ENCODE data around the gene TBCEL.
"Not testable (repeated sequence)": the region's sequence is repeated elsewhere in the genome, so short reads cannot be mapped to it uniquely, and the experiment has no call there.

The TBCEL gene

GRCh38 chr11:121004206-121004840 lies 19.6 kb upstream of the TBCEL start:
- peaks cover 11% of the 10 kb centered on the region; the same call in 1 of the 2 replicates for H3K4me1 ChIP-seq (ENCODE audit: insufficient read depth, low read length)
- H3K36me3 ChIP-seq (ENCODE audit: insufficient read depth, low read length) = no peaks in the 10 kb centered on the region
- no peaks in the 10 kb centered on the region; the same call in 1 of the 2 replicates for H3K9me3 ChIP-seq (ENCODE audit: control insufficient read depth, insufficient read depth, low read length)
- H3K9ac ChIP-seq (ENCODE audit: low read depth, low read length) = no peak overlapping the region

- no peaks in the 10 kb centered on the region; the same call in 1 of the 2 replicates for H3K9me3 ChIP-seq (ENCODE audit: control insufficient read depth, insufficient read depth, low read length)
- H3K9ac ChIP-seq (ENCODE audit: low read depth, low read length) = no peak overlapping the region
- H3K4me1 ChIP-seq (ENCODE audit: insufficient read depth, low read length) = peaks cover 11% of the 10 kb centered on the region; the same call in 1 of the 2 replicates
- no peaks in the 10 kb centered on the region for H3K36me3 ChIP-seq (ENCODE audit: insufficient read depth, low read length)
Observed at GRCh38 chr11:121006922-121007321, 17.0 kb upstream of the TBCEL start.

GRCh38 chr11:121008551-121008950 lies 15.4 kb upstream of the TBCEL start:
- Histone ChIP-seq H3K4me1 (ENCODE audit: insufficient read depth, low read length) (peaks cover 8% of the 10 kb centered on the region), H3K9ac (ENCODE audit: low read depth, low read length) (no peak overlapping the region), H3K36me3 (ENCODE audit: insufficient read depth, low read length) (no peaks in the 10 kb centered on the region), H3K9me3 (ENCODE audit: control insufficient read depth, insufficient read depth, low read length) (no peaks in the 10 kb centered on the region; the same call in 1 of the 2 replicates)

- Histone ChIP-seq H3K36me3 (ENCODE audit: insufficient read depth, low read length) (no peaks in the 10 kb centered on the region), H3K9ac (ENCODE audit: low read depth, low read length) (no peak overlapping the region), H3K4me1 (ENCODE audit: insufficient read depth, low read length) (peaks cover 5% of the 10 kb centered on the region), H3K9me3 (ENCODE audit: control insufficient read depth, insufficient read depth, low read length) (no peaks in the 10 kb centered on the region; the same call in 1 of the 2 replicates)
Observed at GRCh38 chr11:121012091-121012490, 11.8 kb upstream of the TBCEL start.

- Histone ChIP-seq H3K9ac (ENCODE audit: low read depth, low read length) (no peak overlapping the region), H3K36me3 (ENCODE audit: insufficient read depth, low read length) (no peaks in the 10 kb centered on the region), H3K4me1 (ENCODE audit: insufficient read depth, low read length) (no peaks in the 10 kb centered on the region), H3K9me3 (ENCODE audit: control insufficient read depth, insufficient read depth, low read length) (no peaks in the 10 kb centered on the region)
Observed at GRCh38 chr11:121018746-121019145, 5.2 kb upstream of the TBCEL start.

GRCh38 chr11:121021718-121022117 lies 2.2 kb upstream of the TBCEL start:
- not testable (repeated sequence) for H3K36me3 ChIP-seq (ENCODE audit: insufficient read depth, low read length); H3K9me3 ChIP-seq (ENCODE audit: control insufficient read depth, insufficient read depth, low read length); H3K4me1 ChIP-seq (ENCODE audit: insufficient read depth, low read length); H3K9ac ChIP-seq (ENCODE audit: low read depth, low read length)

GRCh38 chr11:121024989-121025388 lies 1.1 kb downstream of the TBCEL start:
- H3K9me3 ChIP-seq (ENCODE audit: control insufficient read depth, insufficient read depth, low read length) = no peaks in the 10 kb centered on the region
- H3K9ac ChIP-seq (ENCODE audit: low read depth, low read length) = peak overlapping the region; percentile 85; the same call in 1 of the 2 replicates

GRCh38 chr11:121029153-121029552 lies 5.3 kb downstream of the TBCEL start:
- H3K36me3 ChIP-seq (ENCODE audit: insufficient read depth, low read length) = no peaks in the 10 kb centered on the region
- H3K9ac ChIP-seq (ENCODE audit: low read depth, low read length) = no peak overlapping the region
- H3K9me3 ChIP-seq (ENCODE audit: control insufficient read depth, insufficient read depth, low read length) = no peaks in the 10 kb centered on the region
- H3K4me1 ChIP-seq (ENCODE audit: insufficient read depth, low read length) = no peaks in the 10 kb centered on the region

More at GRCh38 chr11:121024989-121025388, 1.1 kb downstream of the TBCEL start:
- Histone ChIP-seq H3K4me1 (ENCODE audit: insufficient read depth, low read length) (no peaks in the 10 kb centered on the region), H3K36me3 (ENCODE audit: insufficient read depth, low read length) (no peaks in the 10 kb centered on the region)

- Histone ChIP-seq H3K9ac (ENCODE audit: low read depth, low read length) (no peak overlapping the region), H3K36me3 (ENCODE audit: insufficient read depth, low read length) (no peaks in the 10 kb centered on the region), H3K4me1 (ENCODE audit: insufficient read depth, low read length) (no peaks in the 10 kb centered on the region), H3K9me3 (ENCODE audit: control insufficient read depth, insufficient read depth, low read length) (no peaks in the 10 kb centered on the region)
Observed at GRCh38 chr11:121029813-121030445, 6.0 kb downstream of the TBCEL start.

- Histone ChIP-seq H3K9me3 (ENCODE audit: control insufficient read depth, insufficient read depth, low read length) (no peaks in the 10 kb centered on the region), H3K9ac (ENCODE audit: low read depth, low read length) (no peak overlapping the region), H3K36me3 (ENCODE audit: insufficient read depth, low read length) (no peaks in the 10 kb centered on the region), H3K4me1 (ENCODE audit: insufficient read depth, low read length) (peaks cover 2% of the 10 kb centered on the region; the same call in 1 of the 2 replicates)
Observed at GRCh38 chr11:121031167-121031566, 7.3 kb downstream of the TBCEL start.

- not testable (repeated sequence) for H3K4me1 ChIP-seq (ENCODE audit: insufficient read depth, low read length); H3K9me3 ChIP-seq (ENCODE audit: control insufficient read depth, insufficient read depth, low read length); H3K36me3 ChIP-seq (ENCODE audit: insufficient read depth, low read length); H3K9ac ChIP-seq (ENCODE audit: low read depth, low read length)
Observed at GRCh38 chr11:121031648-121032047, 7.7 kb downstream of the TBCEL start.

- Histone ChIP-seq H3K9me3 (ENCODE audit: control insufficient read depth, insufficient read depth, low read length) (no peaks in the 10 kb centered on the region), H3K9ac (ENCODE audit: low read depth, low read length) (no peak overlapping the region), H3K4me1 (ENCODE audit: insufficient read depth, low read length) (peaks cover 2% of the 10 kb centered on the region; the same call in 1 of the 2 replicates), H3K36me3 (ENCODE audit: insufficient read depth, low read length) (no peaks in the 10 kb centered on the region)
Observed at GRCh38 chr11:121032546-121032945, 8.6 kb downstream of the TBCEL start.

GRCh38 chr11:121033635-121034034 lies 9.7 kb downstream of the TBCEL start:
- Histone ChIP-seq H3K36me3 (ENCODE audit: insufficient read depth, low read length) (no peaks in the 10 kb centered on the region), H3K4me1 (ENCODE audit: insufficient read depth, low read length) (peaks cover 8% of the 10 kb centered on the region), H3K9ac (ENCODE audit: low read depth, low read length) (no peak overlapping the region), H3K9me3 (ENCODE audit: control insufficient read depth, insufficient read depth, low read length) (no peaks in the 10 kb centered on the region)

GRCh38 chr11:121035169-121035755 lies 11.4 kb downstream of the TBCEL start:
- peaks cover 23% of the 10 kb centered on the region for H3K4me1 ChIP-seq (ENCODE audit: insufficient read depth, low read length)
- H3K9ac ChIP-seq (ENCODE audit: low read depth, low read length) = no peak overlapping the region
- no peaks in the 10 kb centered on the region for H3K9me3 ChIP-seq (ENCODE audit: control insufficient read depth, insufficient read depth, low read length)
- no peaks in the 10 kb centered on the region for H3K36me3 ChIP-seq (ENCODE audit: insufficient read depth, low read length)

- Histone ChIP-seq H3K9ac (ENCODE audit: low read depth, low read length) (no peak overlapping the region), H3K4me1 (ENCODE audit: insufficient read depth, low read length) (peaks cover 28% of the 10 kb centered on the region), H3K36me3 (ENCODE audit: insufficient read depth, low read length) (no peaks in the 10 kb centered on the region), H3K9me3 (ENCODE audit: control insufficient read depth, insufficient read depth, low read length) (no peaks in the 10 kb centered on the region)
Observed at GRCh38 chr11:121035780-121036179, 11.9 kb downstream of the TBCEL start.

Measured in ES-I3 (cell line).